NB4 (cell line): ENCODE data around the gene PIGQ.
A peak's percentile ranks its signal among the peaks of the same experiment; 100 is the strongest.

Experiments used
- DNase-seq: peaks from one replicate; pipeline ENCODE4 v3.0.0; 2010; ENCODE audit warnings: low read depth
- H3K4me3 ChIP-seq: one replicate; pipeline ENCODE4 v1.5.1; 2011; ENCODE audit warnings: mild to moderate bottlenecking, low read depth, low read length, moderate library complexity
- CTCF ChIP-seq: IDR thresholded peaks from one replicate; pipeline ENCODE4 v1.5.1; 2012; ENCODE audit warnings: low read depth, low read length
- MAX ChIP-seq: IDR thresholded peaks from 2 replicates; pipeline ENCODE4 v1.6.1; 2011; ENCODE audit warnings: low read depth, low read length
- MYC ChIP-seq: IDR thresholded peaks from 2 replicates; pipeline ENCODE4 v1.6.1; 2011; ENCODE audit warnings: low read depth, low read length
- POLR2A ChIP-seq: IDR thresholded peaks from 2 replicates; pipeline ENCODE4 v1.6.1; 2011; ENCODE audit warnings: mild to moderate bottlenecking; ENCODE audit not compliant: insufficient read length; ENCODE audit errors: extremely low read depth

The PIGQ gene

GRCh38 chr16:524274-525040 is 45.3 kb upstream of the PIGQ start:
- TF ChIP-seq POLR2A (no peak), CTCF (no peak), MAX (no peak), MYC (no peak)
- no peak for DNase-seq
- no peak overlapping the region for H3K4me3 ChIP-seq

GRCh38 chr16:525123-525519 is 44.6 kb upstream of the PIGQ start:
- H3K4me3 ChIP-seq: no peak overlapping the region
- no peak for DNase-seq
- TF ChIP-seq CTCF (no peak), MAX (no peak), POLR2A (no peak), MYC (no peak)

GRCh38 chr16:525520-526180 is 44.1 kb upstream of the PIGQ start:
- DNase-seq: peak; percentile 76
- TF ChIP-seq MAX: no peak; the same call in 1 of the 2 replicates
- no peak for TF ChIP-seq MYC
- H3K4me3 ChIP-seq: peak overlapping the region; percentile 69

- DNase-seq: peak; percentile 52
- TF ChIP-seq POLR2A (no peak), CTCF (no peak), MAX (peak; percentile 45), MYC (no peak)
- peak overlapping the region; percentile 69 for H3K4me3 ChIP-seq
Observed at GRCh38 chr16:526181-527014, 43.4 kb upstream of the PIGQ start.

GRCh38 chr16:527015-527903 is 42.5 kb upstream of the PIGQ start, which contains the start of gene CAPN15:
TSS of gene CAPN15 (plus strand) at chr16:527712. CDS start at chr16:546839, 19,127 bp downstream.
- DNase-seq: peak; percentile 87
- H3K4me3 ChIP-seq: peak within 1 kb of the TSS; percentile 79
- TF ChIP-seq MYC: 0 out of 2 replicates have a peak, but pooled peaks have one; percentile 6
- TF ChIP-seq MAX: no peak
- TF ChIP-seq POLR2A: peak; percentile 43
- no peak for TF ChIP-seq CTCF
